IMR-90 (cell line): ENCODE data around the gene PRR12. TPM values are rescaled to one million over a fixed set of nuclear protein-coding genes. Genes with fewer than 3 reads are reported as not detected.

Source experiments
- ATAC-seq: fragments of 200-7000 bp; cut with Tn5 transposase; 2 replicates; pipeline ENCODE4 v1.9.1; 2020; ENCODE audit warnings: low read depth, mild to moderate bottlenecking, moderate library complexity
- BruUV-seq: library from RNA; stranded (reverse); fragments of 400-500 nt; replicated peaks from 2 replicates; lab custom pipeline; 2021; lab: Mats Ljungman, UMichigan
- CTCF ChIA-PET: fragments of 300-600 bp; formaldehyde crosslinking; extraction: SDS; loops from one replicate; lab custom pipeline; 2021; ENCODE audit warnings: antibody characterized with exemption; lab: Yijun Ruan, JAX
- POLR2A ChIA-PET: fragments of 300-600 bp; sonication (Branson Sonifier 250); formaldehyde crosslinking; loops from one replicate; lab custom pipeline; 2022; ENCODE audit warnings: antibody characterized with exemption; ENCODE audit not compliant: unreplicated experiment; lab: Charles Lee
- DNase-seq: peaks from one replicate; pipeline ENCODE4 v3.0.0; 2013
- H2AFZ ChIP-seq: replicated peaks from 2 replicates; pipeline ENCODE3; 2013; ENCODE audit warnings: low read length, mild to moderate bottlenecking; ENCODE audit not compliant: poor library complexity
- H2AK5ac ChIP-seq: 2 replicates; pipeline ENCODE4 v1.6.1; 2013; ENCODE audit warnings: low read depth, low read length, inconsistent platforms
- H2AK9ac ChIP-seq: replicated peaks from 2 replicates; pipeline ENCODE3; 2013; ENCODE audit warnings: mild to moderate bottlenecking, low read depth, low read length, moderate library complexity; ENCODE audit not compliant: poor library complexity
- H2BK120ac ChIP-seq: 2 replicates; pipeline ENCODE4 v1.6.1; 2013; ENCODE audit warnings: low read depth, low read length, inconsistent platforms
- H2BK15ac ChIP-seq: 3 replicates; pipeline ENCODE4 v1.6.1; 2013; ENCODE audit warnings: low read depth, low read length, inconsistent platforms
- H2BK20ac ChIP-seq: 2 replicates; pipeline ENCODE4 v1.6.1; 2013; ENCODE audit warnings: low read depth, mild to moderate bottlenecking, inconsistent platforms, low read length, moderate library complexity
- H2BK5ac ChIP-seq: 2 replicates; pipeline ENCODE4 v1.6.1; 2013; ENCODE audit warnings: mild to moderate bottlenecking, low read depth, low read length, inconsistent platforms; ENCODE audit not compliant: poor library complexity, severe bottlenecking
- H3K14ac ChIP-seq: replicated peaks from 2 replicates; pipeline ENCODE4 v1.6.1; 2013; ENCODE audit warnings: low read depth, low read length, inconsistent platforms
- H3K18ac ChIP-seq: 2 replicates; pipeline ENCODE4 v1.6.1; 2013; ENCODE audit warnings: low read depth, low read length, control low read depth
- H3K23ac ChIP-seq: 2 replicates; pipeline ENCODE4 v1.6.1; 2013; ENCODE audit warnings: low read depth, low read length, inconsistent platforms
- H3K27ac ChIP-seq: 2 replicates; pipeline ENCODE4 v1.5.1; 2013; ENCODE audit warnings: mild to moderate bottlenecking, control low read depth, low read length; ENCODE audit not compliant: insufficient read depth
- H3K27me3 ChIP-seq: 2 replicates; pipeline ENCODE4 v1.6.1; 2013; ENCODE audit warnings: low read length; ENCODE audit not compliant: control insufficient read depth, insufficient read depth
- H3K36me3 ChIP-seq: 2 replicates; pipeline ENCODE4 v1.6.1; 2013; ENCODE audit warnings: low read length, mixed read lengths; ENCODE audit not compliant: control insufficient read depth, insufficient read depth
- H3K4ac ChIP-seq: 2 replicates; pipeline ENCODE4 v1.6.1; 2013; ENCODE audit warnings: low read depth, low read length, inconsistent platforms
- H3K4me1 ChIP-seq: 2 replicates; pipeline ENCODE4 v1.6.1; 2013; ENCODE audit warnings: low read length, mixed read lengths; ENCODE audit not compliant: control insufficient read depth, insufficient read depth
- H3K4me2 ChIP-seq: 2 replicates; pipeline ENCODE4 v1.6.1; 2013; ENCODE audit warnings: low read depth, mild to moderate bottlenecking, control low read depth, low read length, moderate library complexity
- H3K4me3 ChIP-seq: 2 replicates; pipeline ENCODE4 v1.5.1; 2013; ENCODE audit warnings: low read depth, mild to moderate bottlenecking, control low read depth, low read length, moderate library complexity; ENCODE audit not compliant: insufficient read depth
- H3K56ac ChIP-seq: 2 replicates; pipeline ENCODE4 v1.6.1; 2013; ENCODE audit warnings: low read length, inconsistent platforms; ENCODE audit not compliant: insufficient read depth; ENCODE audit errors: extremely low read depth
- H3K79me1 ChIP-seq, 2 experiments: 2 replicates each; pipeline ENCODE4 v1.6.1; 2013; ENCODE audit warnings: low read length in 2 of 2, inconsistent platforms in 1 of 2, low read depth in 1 of 2
- H3K9ac ChIP-seq: 2 replicates; pipeline ENCODE4 v1.6.1; 2013; ENCODE audit warnings: low read depth, low read length, control low read depth
- H3K9me1 ChIP-seq: 2 replicates; pipeline ENCODE4 v1.6.1; 2013; ENCODE audit warnings: low read length, inconsistent platforms; ENCODE audit not compliant: insufficient read depth
- H3K9me3 ChIP-seq: 2 replicates; pipeline ENCODE4 v1.6.1; 2013; ENCODE audit warnings: low read length; ENCODE audit not compliant: control insufficient read depth, insufficient read depth
- H4K20me1 ChIP-seq: 2 replicates; pipeline ENCODE4 v1.6.1; 2013; ENCODE audit warnings: low read length, inconsistent platforms; ENCODE audit not compliant: insufficient read depth
- H4K5ac ChIP-seq: 2 replicates; pipeline ENCODE4 v1.6.1; 2013; ENCODE audit warnings: mild to moderate bottlenecking, low read depth, low read length, control low read depth
- H4K8ac ChIP-seq, 2 experiments: 2 replicates each; pipeline ENCODE4 v1.6.1; 2013; ENCODE audit warnings: low read depth in 2 of 2, low read length in 2 of 2, control low read depth in 1 of 2, inconsistent platforms in 1 of 2
- H4K91ac ChIP-seq: 2 replicates; pipeline ENCODE4 v1.6.1; 2013; ENCODE audit warnings: low read depth, low read length, inconsistent platforms; ENCODE audit not compliant: insufficient read depth
- MAZ ChIP-seq: IDR thresholded peaks from 2 replicates; pipeline ENCODE4 v1.6.1; 2012; ENCODE audit warnings: low read depth, mild to moderate bottlenecking, low read length, improper control_type of control experiment, moderate library complexity, borderline replicate concordance
- NFE2L2 ChIP-seq: fragments of 150-350 bp; IDR thresholded peaks from 2 replicates; pipeline ENCODE4 v1.6.1; 2016; ENCODE audit warnings: low read depth, mild to moderate bottlenecking, low read length
- POLR2A ChIP-seq: IDR thresholded peaks from 2 replicates; pipeline ENCODE4 v1.6.1; 2012; ENCODE audit warnings: mild to moderate bottlenecking, low read depth, low read length
- WGBS, 2 experiments: methylation state at CpG; one replicate each; pipeline versions ENCODE4 v1.1.5 to v1.1.7; 2013; ENCODE audit warnings: missing lambda C conversion rate in 2 of 2; ENCODE audit not compliant: insufficient read length in 1 of 2; ENCODE audit errors: extremely low coverage in 2 of 2; 5-methylcytosine and 5-hydroxymethylcytosine counted together
- dilution Hi-C: fragments of 300-500 bp; cut with HindIII; formaldehyde crosslinking; loops from one replicate; pipeline ENCODE4 v1.14.3; 2018; ENCODE audit warnings: low sequenced_read_pairs; ENCODE audit not compliant: unreplicated experiment
- in situ Hi-C: fragments of 300-500 bp; cut with MboI; formaldehyde crosslinking; loops from 3 replicates; pipeline ENCODE4 v1.14.3; 2019; ENCODE audit warnings: low sequenced_read_pairs, inconsistent platforms, mixed read lengths
- intact Hi-C: fragments of 100-400 bp; cut with micrococcal nuclease; formaldehyde crosslinking; loops from 2 replicates; pipeline ENCODE4 v1.10.0; 2022
- polyA plus RNA-seq, 3 experiments: library from polyadenylated mRNA; depleted of rRNA; stranded (reverse); fragments of >200 nt; gene quantifications; 2 replicates each; pipeline ENCODE4 v1.2.3, GENCODE V29; 2012; ENCODE audit warnings: low replicate concordance in 1 of 3
- total RNA-seq: library from RNA; depleted of rRNA; stranded (reverse); fragments of >200 nt; gene quantifications from 2 replicates; pipeline ENCODE4 v1.2.3, GENCODE V29; 2012

The PRR12 gene
- total and polyA plus RNA-seq, 2 of the 4 experiments (the other 2 are of a cell fraction): 0.36 to 4.1 TPM

- no peak for TF ChIP-seq MAZ
- TF ChIP-seq NFE2L2: no peak
Measured at GRCh38 chr19:49581007-49581508, 9.9 kb upstream of the PRR12 start, which contains the start of gene PRRG2 (continued).

GRCh38 chr19:49583239-49583638 lies 7.7 kb upstream of the PRR12 start:
- H3K4me2 ChIP-seq: no peak overlapping the region
- H4K8ac ChIP-seq: no peak overlapping the region
- no peak overlapping the region for H2BK15ac ChIP-seq
- H2AK9ac ChIP-seq: no peak overlapping the region
- no peak overlapping the region for H3K56ac ChIP-seq
- TF ChIP-seq MAZ (no peak), POLR2A (no peak)
- H4K5ac ChIP-seq: no peak overlapping the region
- H3K18ac ChIP-seq: no peak overlapping the region
- intact Hi-C loops (no loop called here), in situ Hi-C loops (no loop called here), dilution Hi-C loops (no loop called here)
- H3K23ac ChIP-seq: no peak overlapping the region
- 71% methylated on average over 1 of the region's 2 CpGs; no CpG with 5 or more reads in 1 of the 2 experiments for WGBS, 2 experiments
- BruUV-seq: no TSS peak
- no peak overlapping the region for H3K4me3 ChIP-seq
- H2AK5ac ChIP-seq: no peak overlapping the region
- no peak for DNase-seq
- no peak overlapping the region for H3K27ac ChIP-seq
- ChIA-PET CTCF (no interaction called here), POLR2A (no interaction called here)
- H2BK120ac ChIP-seq: no peak overlapping the region
- no peak overlapping the region for H4K91ac ChIP-seq
- H2AFZ ChIP-seq: no peak overlapping the region
- H4K20me1 ChIP-seq: peaks cover 7% of the 10 kb centered on the region; the same call in 1 of the 2 replicates
- no peak overlapping the region for H3K9ac ChIP-seq
- no peak for ATAC-seq
- no peaks in the 10 kb centered on the region for H3K36me3 ChIP-seq
- H3K4me1 ChIP-seq: no peaks in the 10 kb centered on the region
- H3K9me3 ChIP-seq: no peaks in the 10 kb centered on the region
- no peaks in the 10 kb centered on the region for H3K9me1 ChIP-seq
- H2BK20ac ChIP-seq: no peak overlapping the region
- peaks cover 5 to 18% of the 10 kb centered on the region in 2 experiments; a peak in 3 of 4 replicates for H3K79me1 ChIP-seq
- H3K14ac ChIP-seq: no peak overlapping the region
- H3K27me3 ChIP-seq: no peaks in the 10 kb centered on the region
- H2BK5ac ChIP-seq: no peak overlapping the region
- no peak overlapping the region for H3K4ac ChIP-seq
